Ascending aorta (tissue), 2 donors: ENCODE data around the gene CHRD. TPM values are rescaled to one million over a fixed set of nuclear protein-coding genes. Genes with fewer than 3 reads are reported as not detected.
A peak's percentile ranks its signal among the peaks of the same experiment; 100 is the strongest.

Experiments
- DNase-seq, 2 donors: peaks; one replicate each; pipeline ENCODE4 v3.0.0-alpha.2; 2019; ENCODE audit warnings: low spot score in 2 of 2
- H3K27ac ChIP-seq, 2 donors: fragments of 200-600 bp; sonication (generic); one replicate each; pipeline ENCODE4 v1.5.1; 2016 to 2017; ENCODE audit warnings: mild to moderate bottlenecking in 1 of 2
- H3K27me3 ChIP-seq: fragments of 200-600 bp; sonication (generic); one replicate; pipeline ENCODE4 v1.5.1; 2017
- H3K36me3 ChIP-seq, 2 donors: fragments of 200-600 bp; sonication (generic); one replicate each; pipeline ENCODE4 v1.5.1; 2016
- H3K4me1 ChIP-seq, 2 donors: fragments of 200-600 bp; sonication (generic); one replicate each; pipeline ENCODE4 v1.5.1; 2016 to 2017; ENCODE audit warnings: mild to moderate bottlenecking in 1 of 2
- H3K4me3 ChIP-seq, 2 donors: fragments of 200-600 bp; sonication (generic); one replicate each; pipeline ENCODE4 v1.5.1; 2016 to 2017; ENCODE audit warnings: mild to moderate bottlenecking in 1 of 2
- H3K9me3 ChIP-seq, 2 donors: fragments of 200-600 bp; sonication (generic); one replicate each; pipeline ENCODE4 v1.5.1; 2016
- intact Hi-C: fragments of 100-400 bp; cut with DNase I; formaldehyde crosslinking; loops from one replicate; pipeline ENCODE4 v1.15.1; 2023
- total RNA-seq: library from RNA; depleted of rRNA; stranded (reverse); fragments of >200 nt; gene quantifications from one replicate; pipeline ENCODE4 v1.1.0, GENCODE V29; 2016
- TF ChIP-seq, protein P1 (sequence below), 3 experiments: fragments of 200-600 bp in 2 of 3; fragments of 450-650 bp in 1 of 3; sonication (generic) in 2 of 3; IDR thresholded peaks; one replicate each; pipeline ENCODE4 v1.5.1; 2016 to 2019; ENCODE audit warnings: antibody characterized with exemption in 3 of 3, mild to moderate bottlenecking in 1 of 3, moderate library complexity in 1 of 3

CHRD gene
- total RNA-seq: 172 TPM

DNA sequence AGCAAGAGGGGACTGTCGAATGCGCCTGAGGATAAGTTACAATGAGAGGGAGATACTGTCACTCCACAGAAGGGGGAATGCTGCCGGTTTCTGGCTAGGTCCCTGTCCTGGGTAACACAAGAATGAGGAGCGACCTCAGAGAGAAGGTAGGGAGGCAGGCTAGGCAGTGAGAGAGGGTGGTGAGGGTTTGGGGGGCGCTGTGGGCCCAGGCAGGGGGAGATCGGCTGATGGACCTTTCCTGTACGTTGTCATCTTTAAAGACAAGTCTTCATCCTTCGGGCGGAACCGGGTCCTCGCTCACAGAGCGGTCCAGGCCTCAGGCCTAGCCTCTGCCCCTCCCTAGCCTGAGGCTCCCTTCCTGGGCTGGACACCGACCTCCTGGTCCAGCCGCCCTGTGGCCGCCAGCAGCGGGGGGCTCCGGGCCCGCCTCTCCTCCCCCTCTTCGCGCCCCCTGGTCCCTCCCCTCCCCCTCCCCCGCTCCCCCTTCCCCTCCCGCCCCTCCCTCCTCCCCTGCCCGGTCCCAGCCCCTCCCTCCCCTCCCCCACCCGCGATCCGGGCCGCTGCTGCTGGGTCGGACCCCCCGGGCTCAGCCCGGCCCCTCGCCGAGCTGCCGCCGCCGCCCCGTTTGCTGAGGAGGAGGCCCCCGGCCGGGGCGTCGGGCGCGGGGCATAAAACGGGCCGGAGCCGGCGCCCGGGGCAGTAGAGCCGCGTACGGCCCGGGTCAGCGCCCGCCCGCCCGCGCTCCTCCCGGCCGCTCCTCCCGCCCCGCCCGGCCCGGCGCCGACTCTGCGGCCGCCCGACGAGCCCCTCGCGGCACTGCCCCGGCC is at the start of gene CHRD:
CHRD (plus strand) TSS at position 697 of the 827 bp plus-strand sequence. CDS start 265 bp downstream, outside the sequence.
- H3K27ac ChIP-seq: peak within 1 kb of the TSS; percentile 36 to 69

DNA sequence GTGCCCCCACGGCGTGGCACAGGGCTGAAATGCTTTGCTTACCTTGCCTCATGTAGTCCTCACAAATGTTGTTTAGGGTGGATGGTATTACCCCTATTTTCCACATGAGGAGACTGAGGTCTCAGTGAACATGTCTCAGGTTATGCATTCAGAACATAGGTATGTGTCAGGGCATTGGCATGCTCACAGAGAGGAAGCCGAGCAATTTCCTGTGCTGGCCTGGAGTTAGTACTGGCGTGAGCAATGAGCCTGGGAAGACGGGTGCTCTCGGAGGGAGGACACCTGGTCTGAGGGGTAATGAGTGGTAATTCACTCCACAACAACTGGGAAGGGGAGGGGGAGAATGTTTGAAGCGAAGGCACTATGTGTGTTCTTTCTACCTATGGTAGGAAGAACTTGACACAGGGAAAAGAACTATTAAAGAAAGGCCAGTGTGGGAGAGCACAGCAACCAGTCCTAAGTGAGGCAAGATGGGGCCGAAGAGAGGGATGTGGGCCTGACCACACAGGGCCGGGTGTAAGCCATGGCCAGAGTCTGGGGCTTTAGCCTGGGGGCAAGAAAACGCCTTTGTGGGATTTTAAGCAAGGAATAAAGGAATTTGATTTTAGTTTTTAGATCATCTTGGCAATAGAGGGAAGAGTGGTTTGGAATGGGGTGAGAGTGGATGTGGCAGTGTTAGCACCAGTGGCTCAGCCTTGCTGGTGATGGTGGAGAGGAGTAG is 47.3 kb upstream of the CHRD start:
- intact Hi-C loops: loop anchor here (10.0 kb wide), 1 partner anchor 698 kb away; the partner anchor contains the start of gene KLHL24
- H3K4me1 ChIP-seq: no peaks in the 10 kb centered on the region
- H3K4me3 ChIP-seq: no peak overlapping the region
- DNase-seq: no peak
- H3K27ac ChIP-seq: peak overlapping the region; percentile 74 to 97
- H3K27me3 ChIP-seq: no peaks in the 10 kb centered on the region
- TF ChIP-seq, protein P1, sequence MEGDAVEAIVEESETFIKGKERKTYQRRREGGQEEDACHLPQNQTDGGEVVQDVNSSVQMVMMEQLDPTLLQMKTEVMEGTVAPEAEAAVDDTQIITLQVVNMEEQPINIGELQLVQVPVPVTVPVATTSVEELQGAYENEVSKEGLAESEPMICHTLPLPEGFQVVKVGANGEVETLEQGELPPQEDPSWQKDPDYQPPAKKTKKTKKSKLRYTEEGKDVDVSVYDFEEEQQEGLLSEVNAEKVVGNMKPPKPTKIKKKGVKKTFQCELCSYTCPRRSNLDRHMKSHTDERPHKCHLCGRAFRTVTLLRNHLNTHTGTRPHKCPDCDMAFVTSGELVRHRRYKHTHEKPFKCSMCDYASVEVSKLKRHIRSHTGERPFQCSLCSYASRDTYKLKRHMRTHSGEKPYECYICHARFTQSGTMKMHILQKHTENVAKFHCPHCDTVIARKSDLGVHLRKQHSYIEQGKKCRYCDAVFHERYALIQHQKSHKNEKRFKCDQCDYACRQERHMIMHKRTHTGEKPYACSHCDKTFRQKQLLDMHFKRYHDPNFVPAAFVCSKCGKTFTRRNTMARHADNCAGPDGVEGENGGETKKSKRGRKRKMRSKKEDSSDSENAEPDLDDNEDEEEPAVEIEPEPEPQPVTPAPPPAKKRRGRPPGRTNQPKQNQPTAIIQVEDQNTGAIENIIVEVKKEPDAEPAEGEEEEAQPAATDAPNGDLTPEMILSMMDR (IDR thresholded peaks at IDR 0.05): no peak
- H3K36me3 ChIP-seq: peaks cover 70 to 77% of the 10 kb centered on the region in 2 donors
- no peaks in the 10 kb centered on the region for H3K9me3 ChIP-seq

More for the DNA sequence above, at the start of gene CHRD:
- peak within 1 kb of the TSS; percentile 75 to 77 for H3K4me3 ChIP-seq
- H3K4me1 ChIP-seq: peaks cover 0 to 11% of the 10 kb centered on the region in 2 donors
- TF ChIP-seq, protein P1 (IDR thresholded peaks at IDR 0.05): no peak
- no peaks in the 10 kb centered on the region for H3K27me3 ChIP-seq
- H3K36me3 ChIP-seq: no peaks in the 10 kb centered on the region
- no peaks in the 10 kb centered on the region for H3K9me3 ChIP-seq
- intact Hi-C loops: no loop called here
- DNase-seq: no peak

DNA sequence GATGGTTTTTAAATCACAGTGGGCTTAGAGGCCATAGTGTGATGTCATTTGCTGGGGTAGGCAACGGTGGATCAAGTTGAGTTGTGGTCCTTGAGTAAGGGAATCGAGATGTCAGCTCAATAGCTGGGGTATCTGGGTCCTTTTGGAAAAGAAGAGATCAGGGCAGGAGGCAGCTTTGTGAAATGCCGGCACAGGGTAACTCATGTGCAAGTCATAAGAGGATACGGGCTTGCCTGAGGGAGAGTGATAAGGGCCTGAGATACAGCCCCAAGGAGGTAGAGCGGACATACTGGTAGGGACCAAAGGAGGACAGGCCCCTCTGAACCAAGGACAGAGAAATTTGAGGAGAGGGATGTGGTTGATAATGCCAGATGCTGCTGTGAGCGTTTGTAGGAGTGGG is 46.7 kb upstream of the CHRD start:
- intact Hi-C loops: loop anchor here (10.0 kb wide), 1 partner anchor 698 kb away; the partner anchor contains the start of gene KLHL24
- Histone ChIP-seq H3K27me3 (no peaks in the 10 kb centered on the region), H3K27ac (peak overlapping the region; percentile 74 to 97), H3K4me1 (peaks cover 0 to 5% of the 10 kb centered on the region in 2 donors), H3K4me3 (no peak overlapping the region), H3K9me3 (no peaks in the 10 kb centered on the region), H3K36me3 (peaks cover 64 to 70% of the 10 kb centered on the region in 2 donors)
- no peak for DNase-seq
- TF ChIP-seq, protein P1 (IDR thresholded peaks at IDR 0.05): no peak

DNA sequence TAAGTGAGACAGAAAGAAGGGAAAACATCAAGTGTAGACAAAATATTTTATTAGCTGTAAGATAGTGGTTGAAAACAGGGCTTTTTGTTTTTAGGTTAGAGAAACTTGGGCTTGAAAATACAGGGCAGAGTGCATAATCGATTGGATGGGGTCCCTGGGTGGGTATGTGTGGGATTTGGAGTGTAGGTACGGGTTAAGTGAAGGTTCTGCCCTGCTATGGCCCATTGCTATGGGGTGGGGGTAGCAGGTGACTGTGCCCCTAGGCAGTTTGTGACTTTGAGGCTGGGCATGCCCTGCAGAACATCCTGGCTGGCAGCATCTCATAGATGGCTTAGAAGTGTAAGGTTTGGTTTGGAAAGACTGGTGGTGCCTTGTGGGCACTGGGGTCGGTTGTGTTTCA is 46.2 kb upstream of the CHRD start:
- H3K27ac ChIP-seq: peak overlapping the region; percentile 17 to 97
- no peaks in the 10 kb centered on the region for H3K27me3 ChIP-seq
- TF ChIP-seq, protein P1 (IDR thresholded peaks at IDR 0.05): no peak
- no peak overlapping the region for H3K4me3 ChIP-seq
- H3K9me3 ChIP-seq: no peaks in the 10 kb centered on the region
- peaks cover 59 to 65% of the 10 kb centered on the region in 2 donors for H3K36me3 ChIP-seq
- intact Hi-C loops: loop anchor here (2.0 to 10.0 kb wide), 2 partner anchors 35 to 699 kb away; partner anchors contain the start of genes KLHL24 and PSMD2
- peaks cover 0 to 5% of the 10 kb centered on the region in 2 donors for H3K4me1 ChIP-seq
- no peak for DNase-seq

DNA sequence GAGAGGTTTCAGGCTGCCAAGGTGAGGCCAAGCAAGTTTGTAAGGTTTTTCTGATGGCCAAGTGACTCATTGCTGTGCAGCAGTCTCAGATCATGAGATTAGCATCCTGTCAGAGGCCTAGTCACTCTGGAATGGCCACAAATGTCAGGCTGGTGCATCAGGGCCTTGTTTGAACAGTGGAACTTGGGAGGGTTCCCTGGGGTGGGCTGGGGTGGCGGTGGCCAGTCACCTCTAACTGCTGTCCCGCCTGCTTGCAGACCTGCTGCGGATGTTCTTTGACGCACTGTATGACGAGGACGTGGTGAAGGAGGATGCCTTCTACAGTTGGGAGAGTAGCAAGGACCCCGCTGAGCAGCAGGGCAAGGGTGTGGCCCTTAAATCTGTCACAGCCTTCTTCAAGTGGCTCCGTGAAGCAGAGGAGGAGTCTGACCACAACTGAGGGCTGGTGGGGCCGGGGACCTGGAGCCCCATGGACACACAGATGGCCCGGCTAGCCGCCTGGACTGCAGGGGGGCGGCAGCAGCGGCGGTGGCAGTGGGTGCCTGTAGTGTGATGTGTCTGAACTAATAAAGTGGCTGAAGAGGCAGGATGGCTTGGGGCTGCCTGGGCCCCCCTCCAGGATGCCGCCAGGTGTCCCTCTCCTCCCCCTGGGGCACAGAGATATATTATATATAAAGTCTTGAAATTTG is 45.2 kb upstream of the CHRD start:
- DNase-seq: no peak
- Histone ChIP-seq H3K9me3 (no peaks in the 10 kb centered on the region), H3K27me3 (no peaks in the 10 kb centered on the region), H3K27ac (peak overlapping the region; percentile 97 to 99), H3K36me3 (peaks cover 50 to 56% of the 10 kb centered on the region in 2 donors), H3K4me1 (peaks cover 6 to 13% of the 10 kb centered on the region in 2 donors), H3K4me3 (no peak overlapping the region)
- intact Hi-C loops: loop anchor here (1.0 to 10.0 kb wide), 5 partner anchors 14 to 700 kb away; partner anchors contain the start of genes ABCF3, CLCN2, KLHL24 and POLR2H
- TF ChIP-seq, protein P1 (IDR thresholded peaks at IDR 0.05): no peak
